ENCODE results near the gene LIPH.

Gene LIPH

DNA sequence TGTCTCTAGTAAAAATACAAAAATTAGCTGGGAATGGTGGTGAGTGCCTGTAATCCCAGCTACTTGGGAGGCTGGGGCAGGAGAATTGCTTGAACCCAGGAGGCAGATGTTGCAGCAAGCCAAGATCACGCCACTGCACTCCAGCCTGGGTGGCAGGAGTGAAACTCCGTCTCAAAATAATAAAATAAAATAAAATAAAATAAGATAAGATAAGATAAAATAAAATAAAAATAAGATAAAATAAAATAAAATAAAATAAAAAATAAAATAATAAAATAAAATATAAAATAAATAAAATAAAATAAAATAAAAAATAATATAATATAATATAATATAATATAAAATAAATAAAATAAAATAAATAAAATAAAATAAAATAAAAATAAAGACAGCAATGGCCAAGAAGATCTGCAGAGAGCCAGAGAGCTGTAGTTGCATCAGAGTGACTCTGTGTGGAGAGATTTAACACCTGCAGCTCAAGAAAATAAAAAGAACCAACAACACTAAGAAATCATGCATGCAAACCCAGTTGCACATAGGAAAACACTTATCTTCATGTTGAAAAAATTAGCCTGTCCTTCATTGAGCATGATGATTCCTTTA lies 25.9 kb downstream of the LIPH start:
- no peak for DNase-seq (ENCODE audit: extremely low read depth, insufficient read length)
- Histone ChIP-seq H3K27me3 (replicated peaks; ENCODE audit: control insufficient read depth, insufficient read depth, low read length) (no peaks in the 10 kb centered on the region), H3K36me3 (ENCODE audit: control insufficient read depth, insufficient read depth, low read length) (no peaks in the 10 kb centered on the region; the same call in 1 of the 2 replicates), H3K4me3 (replicated peaks; ENCODE audit: low read depth, low read length) (no peak overlapping the region)
- TF ChIP-seq, protein P1, sequence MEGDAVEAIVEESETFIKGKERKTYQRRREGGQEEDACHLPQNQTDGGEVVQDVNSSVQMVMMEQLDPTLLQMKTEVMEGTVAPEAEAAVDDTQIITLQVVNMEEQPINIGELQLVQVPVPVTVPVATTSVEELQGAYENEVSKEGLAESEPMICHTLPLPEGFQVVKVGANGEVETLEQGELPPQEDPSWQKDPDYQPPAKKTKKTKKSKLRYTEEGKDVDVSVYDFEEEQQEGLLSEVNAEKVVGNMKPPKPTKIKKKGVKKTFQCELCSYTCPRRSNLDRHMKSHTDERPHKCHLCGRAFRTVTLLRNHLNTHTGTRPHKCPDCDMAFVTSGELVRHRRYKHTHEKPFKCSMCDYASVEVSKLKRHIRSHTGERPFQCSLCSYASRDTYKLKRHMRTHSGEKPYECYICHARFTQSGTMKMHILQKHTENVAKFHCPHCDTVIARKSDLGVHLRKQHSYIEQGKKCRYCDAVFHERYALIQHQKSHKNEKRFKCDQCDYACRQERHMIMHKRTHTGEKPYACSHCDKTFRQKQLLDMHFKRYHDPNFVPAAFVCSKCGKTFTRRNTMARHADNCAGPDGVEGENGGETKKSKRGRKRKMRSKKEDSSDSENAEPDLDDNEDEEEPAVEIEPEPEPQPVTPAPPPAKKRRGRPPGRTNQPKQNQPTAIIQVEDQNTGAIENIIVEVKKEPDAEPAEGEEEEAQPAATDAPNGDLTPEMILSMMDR (IDR thresholded peaks at IDR 0.05; ENCODE audit: insufficient read depth, low read length, poor library complexity, severe bottlenecking) = no peak

DNA sequence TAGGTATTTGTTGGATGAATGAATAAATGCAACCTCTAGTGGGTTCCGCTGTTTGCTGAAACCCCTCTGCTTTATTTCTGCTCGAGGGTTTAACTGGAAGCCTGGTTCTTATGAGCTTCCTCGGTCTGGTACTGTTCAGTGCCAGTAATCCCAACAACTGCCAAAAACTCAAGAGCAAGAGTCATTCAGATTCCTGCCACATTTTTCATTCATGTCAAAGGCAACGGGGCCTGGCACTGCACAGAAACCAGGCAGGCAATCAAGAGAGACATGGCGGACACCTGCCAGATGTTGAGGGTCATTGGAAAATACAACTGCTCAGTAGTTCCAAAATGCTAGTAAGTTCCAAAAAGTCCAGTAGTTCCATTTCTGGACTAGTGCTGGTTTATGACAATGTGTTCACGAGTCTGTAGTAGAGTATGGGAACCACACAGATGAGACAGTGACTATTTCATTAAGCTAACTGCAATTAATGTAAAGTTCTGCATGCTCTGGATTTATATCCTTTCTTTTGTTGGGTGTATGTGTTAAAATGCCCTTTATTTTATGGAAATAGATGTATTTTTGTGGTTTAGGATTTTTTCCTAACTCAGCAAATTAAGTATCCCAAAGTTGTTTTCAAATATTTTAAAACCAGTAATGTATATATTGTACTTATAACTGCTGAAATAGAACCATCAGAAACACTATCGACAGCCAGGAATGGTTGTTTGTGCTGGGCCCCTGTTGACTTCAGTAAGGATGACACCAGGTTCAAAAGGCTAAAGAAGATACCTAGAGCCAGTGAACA lies 30.8 kb downstream of the LIPH start:
- peaks cover 2% of the 10 kb centered on the region for H3K36me3 ChIP-seq (ENCODE audit: control insufficient read depth, insufficient read depth, low read length)
- H3K27me3 ChIP-seq (replicated peaks; ENCODE audit: control insufficient read depth, insufficient read depth, low read length) = no peaks in the 10 kb centered on the region
- no peak for DNase-seq (ENCODE audit: extremely low read depth, insufficient read length)
- no peak overlapping the region for H3K4me3 ChIP-seq (replicated peaks; ENCODE audit: low read depth, low read length)
- TF ChIP-seq, protein P1 (IDR thresholded peaks at IDR 0.05; ENCODE audit: insufficient read depth, low read length, poor library complexity, severe bottlenecking) = no peak

DNA sequence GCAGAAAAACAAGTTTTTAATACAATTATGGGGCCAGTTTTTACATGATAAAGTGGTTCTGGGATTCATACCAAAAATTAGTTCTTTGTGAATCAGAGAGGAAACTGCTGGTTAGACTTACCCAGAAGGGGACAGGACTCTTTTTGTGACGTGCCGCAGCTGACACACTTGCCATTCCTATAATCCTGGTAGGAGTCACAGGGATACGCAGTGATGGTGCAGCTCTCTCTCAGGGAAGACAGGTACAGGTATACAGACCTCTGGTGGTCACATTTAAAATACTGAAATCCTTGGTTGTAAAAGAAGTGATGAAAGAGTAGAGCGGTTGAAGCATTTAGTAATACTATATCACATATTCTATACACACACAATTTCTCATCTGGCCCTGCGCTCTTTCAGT lies 33.4 kb downstream of the LIPH start:
- no peaks in the 10 kb centered on the region for H3K27me3 ChIP-seq (replicated peaks; ENCODE audit: control insufficient read depth, insufficient read depth, low read length)
- TF ChIP-seq, protein P1 (IDR thresholded peaks at IDR 0.05; ENCODE audit: insufficient read depth, low read length, poor library complexity, severe bottlenecking) = peak; percentile 9
- H3K36me3 ChIP-seq (ENCODE audit: control insufficient read depth, insufficient read depth, low read length) = peaks cover 5% of the 10 kb centered on the region
- no peak for DNase-seq (ENCODE audit: extremely low read depth, insufficient read length)
- H3K4me3 ChIP-seq (replicated peaks; ENCODE audit: low read depth, low read length) = no peak overlapping the region

DNA sequence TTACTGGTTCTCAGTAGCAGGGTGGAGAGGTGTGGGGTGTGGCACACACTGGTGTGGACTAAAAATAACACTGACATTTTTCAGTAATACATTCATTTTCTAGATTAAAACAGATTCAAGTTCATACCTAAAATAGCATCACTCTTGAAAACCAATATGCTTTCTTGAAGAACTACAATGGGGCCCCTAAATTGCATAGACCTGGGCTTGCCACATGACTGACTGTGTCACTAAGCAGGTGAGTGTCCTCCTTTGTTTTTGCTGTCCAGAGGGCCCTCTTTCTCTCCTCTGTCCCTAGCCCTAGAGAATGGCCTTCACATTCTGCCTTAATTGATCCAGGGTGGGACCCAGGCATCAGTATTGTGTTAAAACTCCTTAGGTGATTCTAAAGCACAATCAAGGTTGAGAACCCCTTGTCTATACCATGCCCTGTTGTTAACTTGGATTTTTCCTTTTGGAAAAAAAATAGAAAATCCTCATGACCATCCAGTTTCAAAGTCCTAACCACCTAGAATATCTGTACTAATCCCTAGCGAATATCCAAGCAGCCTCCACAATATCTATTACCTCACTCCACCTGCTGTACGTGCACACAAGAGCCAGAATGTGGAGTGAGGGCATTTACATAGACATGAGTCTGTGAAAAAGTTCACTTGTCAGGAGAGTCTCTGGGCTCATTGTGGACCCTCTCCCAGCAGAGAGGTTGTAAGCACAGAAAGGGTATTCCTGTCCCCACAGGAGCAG lies 34.8 kb downstream of the LIPH start:
- TF ChIP-seq, protein P1 (IDR thresholded peaks at IDR 0.05; ENCODE audit: insufficient read depth, low read length, poor library complexity, severe bottlenecking) = no peak
- Histone ChIP-seq H3K4me3 (replicated peaks; ENCODE audit: low read depth, low read length) (no peak overlapping the region), H3K27me3 (replicated peaks; ENCODE audit: control insufficient read depth, insufficient read depth, low read length) (no peaks in the 10 kb centered on the region), H3K36me3 (ENCODE audit: control insufficient read depth, insufficient read depth, low read length) (peaks cover 5% of the 10 kb centered on the region)
- no peak for DNase-seq (ENCODE audit: extremely low read depth, insufficient read length)

DNA sequence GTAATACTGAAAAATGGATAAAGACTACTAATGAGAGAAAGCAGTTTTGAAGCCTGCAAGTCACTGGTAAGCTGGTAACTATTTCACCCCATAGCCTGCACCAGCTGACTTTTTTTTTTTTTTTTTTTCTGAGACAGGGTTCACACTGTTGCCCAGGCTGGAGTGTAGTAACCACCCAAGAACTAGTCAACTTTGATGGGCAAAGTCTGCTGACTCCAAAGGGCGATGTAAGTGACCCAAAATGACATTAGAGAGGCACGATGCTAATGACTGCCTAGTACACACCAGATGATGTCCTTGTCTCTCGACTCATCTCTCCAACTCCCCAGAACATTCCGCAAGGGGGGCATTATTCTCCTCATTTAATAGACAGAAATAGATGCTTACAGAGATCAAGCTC lies 40.7 kb downstream of the LIPH start:
- no peak for DNase-seq (ENCODE audit: extremely low read depth, insufficient read length)
- Histone ChIP-seq H3K4me3 (replicated peaks; ENCODE audit: low read depth, low read length) (no peak overlapping the region), H3K36me3 (ENCODE audit: control insufficient read depth, insufficient read depth, low read length) (peaks cover 3% of the 10 kb centered on the region), H3K27me3 (replicated peaks; ENCODE audit: control insufficient read depth, insufficient read depth, low read length) (no peaks in the 10 kb centered on the region)
- TF ChIP-seq, protein P1 (IDR thresholded peaks at IDR 0.05; ENCODE audit: insufficient read depth, low read length, poor library complexity, severe bottlenecking) = no peak

All from GM06990 (cell line).